Large intestine (tissue), 3 donors: Measurements from ENCODE around the gene DNAJB1. TPM values are rescaled to one million over a fixed set of nuclear protein-coding genes. Genes with fewer than 3 reads are reported as not detected.
A peak's percentile ranks its signal among the peaks of the same experiment; 100 is the strongest.
"Not testable (repeated sequence)": the region's sequence is repeated elsewhere in the genome, so short reads cannot be mapped to it uniquely, and the experiment has no call there.

Experiments
- DNase-seq, 2 donors: peaks; one replicate each; pipeline versions ENCODE4 v3.0.0 to v3.0.0-alpha.2; 2013
- H3K27ac ChIP-seq: one replicate; pipeline ENCODE4 v1.5.1; 2013; ENCODE audit warnings: low read length
- H3K27me3 ChIP-seq: 2 replicates; pipeline ENCODE4 v1.6.1; 2013; ENCODE audit warnings: low read length; ENCODE audit not compliant: control insufficient read depth, insufficient read depth
- H3K36me3 ChIP-seq: 2 replicates; pipeline ENCODE4 v1.6.1; 2013; ENCODE audit warnings: low read length; ENCODE audit not compliant: control insufficient read depth, insufficient read depth
- H3K4me1 ChIP-seq: one replicate; pipeline ENCODE4 v1.6.1; 2013; ENCODE audit warnings: low read length; ENCODE audit not compliant: control insufficient read depth, insufficient read depth
- H3K4me3 ChIP-seq: one replicate; pipeline ENCODE4 v1.5.1; 2013; ENCODE audit warnings: low read length
- H3K9me3 ChIP-seq: one replicate; pipeline ENCODE4 v1.6.1; 2013; ENCODE audit warnings: mild to moderate bottlenecking, low read depth, low read length, moderate library complexity; ENCODE audit not compliant: control insufficient read depth
- WGBS: methylation state at CpG from one replicate; pipeline ENCODE4 v1.1.5; 2013; ENCODE audit warnings: low lambda C conversion rate; ENCODE audit not compliant: insufficient coverage; 5-methylcytosine and 5-hydroxymethylcytosine counted together
- polyA plus RNA-seq: library from polyadenylated mRNA; unstranded; fragments of 120-200 nt; gene quantifications from one replicate; pipeline ENCODE4 v1.2.1, GENCODE V29; 2013

Gene DNAJB1
- polyA plus RNA-seq, 1 donor: 101 TPM

GRCh38 chr19:14553939-14554243 is 35.7 kb upstream of the DNAJB1 start:
- no peak overlapping the region for H3K4me3 ChIP-seq
- H3K36me3 ChIP-seq: peaks cover 20% of the 10 kb centered on the region
- peak overlapping the region; percentile 62 for H3K27ac ChIP-seq
- H3K9me3 ChIP-seq: no peaks in the 10 kb centered on the region
- no peaks in the 10 kb centered on the region for H3K27me3 ChIP-seq
- DNase-seq: no peak
- H3K4me1 ChIP-seq: peaks cover 44% of the 10 kb centered on the region
- no CpG with 5 or more reads among the region's 9 CpGs for WGBS

- WGBS: no CpG with 5 or more reads among the region's 35 CpGs
Measured at GRCh38 chr19:14553042-14553938, 35.1 kb upstream of the DNAJB1 start.

GRCh38 chr19:14552006-14552360 is 33.8 kb upstream of the DNAJB1 start:
- H3K27me3 ChIP-seq, H3K4me3 ChIP-seq, DNase-seq, H3K9me3 ChIP-seq: not testable (repeated sequence)
- 50% methylated on average over 2 of the region's 8 CpGs for WGBS
- Histone ChIP-seq H3K4me1 (peaks cover 44% of the 10 kb centered on the region), H3K27ac (peak overlapping the region; percentile 65), H3K36me3 (peaks cover 23% of the 10 kb centered on the region)

More at GRCh38 chr19:14553042-14553938, 35.1 kb upstream of the DNAJB1 start:
- Histone ChIP-seq H3K27me3 (no peaks in the 10 kb centered on the region), H3K4me1 (peaks cover 44% of the 10 kb centered on the region), H3K4me3 (no peak overlapping the region), H3K36me3 (peaks cover 23% of the 10 kb centered on the region), H3K27ac (peak overlapping the region; percentile 62), H3K9me3 (no peaks in the 10 kb centered on the region)
- DNase-seq: no peak

GRCh38 chr19:14551134-14552005 is 33.2 kb upstream of the DNAJB1 start:
- H3K9me3 ChIP-seq, H3K4me3 ChIP-seq, H3K27me3 ChIP-seq: not testable (repeated sequence)
- 60% methylated on average over 1 of the region's 12 CpGs for WGBS
- peak overlapping the region; percentile 65 for H3K27ac ChIP-seq
- DNase-seq: peak; percentile 93 to 95
- peaks cover 39% of the 10 kb centered on the region for H3K4me1 ChIP-seq
- peaks cover 23% of the 10 kb centered on the region for H3K36me3 ChIP-seq

GRCh38 chr19:14550201-14550754 is 32.1 kb upstream of the DNAJB1 start:
- 100% methylated on average over 1 of the region's 15 CpGs for WGBS
- H3K27ac ChIP-seq: peak overlapping the region; percentile 65

GRCh38 chr19:14545716-14546082 is 27.5 kb upstream of the DNAJB1 start:
- peaks cover 23% of the 10 kb centered on the region for H3K36me3 ChIP-seq
- no CpG with 5 or more reads among the region's 9 CpGs for WGBS
- H3K4me1 ChIP-seq: peaks cover 8% of the 10 kb centered on the region
- H3K4me3 ChIP-seq: no peak overlapping the region
- no peaks in the 10 kb centered on the region for H3K9me3 ChIP-seq
- DNase-seq: no peak
- H3K27ac ChIP-seq: no peak overlapping the region
- no peaks in the 10 kb centered on the region for H3K27me3 ChIP-seq

More at GRCh38 chr19:14550201-14550754, 32.1 kb upstream of the DNAJB1 start:
- H3K4me1 ChIP-seq: peaks cover 38% of the 10 kb centered on the region
- H3K27me3 ChIP-seq: no peaks in the 10 kb centered on the region
- no peaks in the 10 kb centered on the region for H3K9me3 ChIP-seq
- DNase-seq: no peak
- peaks cover 27% of the 10 kb centered on the region for H3K36me3 ChIP-seq
- no peak overlapping the region for H3K4me3 ChIP-seq

GRCh38 chr19:14544977-14545715 is 26.9 kb upstream of the DNAJB1 start:
- Histone ChIP-seq H3K36me3 (peaks cover 19% of the 10 kb centered on the region), H3K4me1 (peaks cover 3% of the 10 kb centered on the region), H3K27ac (no peak overlapping the region), H3K4me3 (no peak overlapping the region), H3K27me3 (no peaks in the 10 kb centered on the region), H3K9me3 (no peaks in the 10 kb centered on the region)
- 100% methylated on average over 1 of the region's 21 CpGs for WGBS
- DNase-seq: no peak

- Histone ChIP-seq H3K4me3 (no peak overlapping the region), H3K27me3 (no peaks in the 10 kb centered on the region), H3K36me3 (peaks cover 18% of the 10 kb centered on the region), H3K27ac (no peak overlapping the region), H3K9me3 (no peaks in the 10 kb centered on the region), H3K4me1 (no peaks in the 10 kb centered on the region)
- WGBS: no CpG with 5 or more reads among the region's 5 CpGs
- DNase-seq: no peak
Measured at GRCh38 chr19:14544047-14544446, 25.9 kb upstream of the DNAJB1 start.

- no CpG with 5 or more reads among the region's 7 CpGs for WGBS
- H3K27ac ChIP-seq: no peak overlapping the region
- H3K36me3 ChIP-seq: peaks cover 13% of the 10 kb centered on the region
- peak in 1 of 2 donors; percentile 43 for DNase-seq
- peaks cover 4% of the 10 kb centered on the region for H3K4me1 ChIP-seq
- no peaks in the 10 kb centered on the region for H3K27me3 ChIP-seq
- H3K9me3 ChIP-seq: no peaks in the 10 kb centered on the region
- no peak overlapping the region for H3K4me3 ChIP-seq
Measured at GRCh38 chr19:14542711-14543328, 24.6 kb upstream of the DNAJB1 start.
